ENCODE measurements around the gene OPRD1.
"Not testable (repeated sequence)": the region's sequence is repeated elsewhere in the genome, so short reads cannot be mapped to it uniquely, and the experiment has no call there.

The OPRD1 gene

DNA sequence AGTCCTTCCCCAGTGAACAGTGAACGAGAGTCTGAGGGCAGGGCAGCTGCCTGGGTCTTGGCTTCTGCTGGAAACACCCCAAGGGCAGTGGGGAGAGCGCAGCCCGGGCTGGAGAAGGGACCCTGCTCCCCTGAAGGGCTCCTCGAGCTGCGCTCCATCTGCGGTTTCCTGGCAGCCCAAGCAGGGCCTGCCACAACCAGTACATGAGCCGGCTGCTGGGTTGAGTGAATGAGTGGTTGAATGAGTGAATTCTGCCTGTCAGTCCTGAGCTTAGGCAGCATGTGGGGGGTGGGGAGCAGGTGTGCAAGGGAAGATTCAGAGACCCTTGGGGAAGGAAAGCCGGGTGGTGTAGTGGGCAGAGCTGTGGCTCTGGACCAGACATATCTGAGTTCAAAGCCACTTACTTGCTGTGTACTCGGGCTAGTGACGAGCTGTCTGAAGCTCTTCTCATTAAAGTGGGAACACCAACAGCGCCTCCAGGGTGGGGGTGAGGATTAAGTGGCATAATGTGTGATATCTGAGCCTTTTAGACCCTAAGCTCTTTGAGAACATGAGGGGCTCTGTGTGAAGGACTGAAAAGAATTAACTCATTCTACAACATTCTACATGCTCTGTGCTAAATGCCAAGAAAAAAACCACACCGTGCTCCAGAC, 3.7 kb downstream of the OPRD1 start:
- no peak overlapping the region for H3K27ac ChIP-seq (ENCODE audit: low read depth, low read length)
- H3K9me3 ChIP-seq (ENCODE audit: control insufficient read depth in 5 of 5, low read length in 5 of 5): no peaks in the 10 kb centered on the region
- peaks cover 0 to 4% (median 0%) of the 10 kb centered on the region in 5 donors for H3K4me1 ChIP-seq (ENCODE audit: control insufficient read depth in 5 of 5, insufficient read depth in 5 of 5, low read length in 5 of 5)
- no peak overlapping the region for H3K4me3 ChIP-seq (ENCODE audit: low read depth in 1 of 5, low read length in 5 of 5)
- H3K36me3 ChIP-seq (ENCODE audit: control insufficient read depth in 5 of 5, insufficient read depth in 5 of 5, low read length in 5 of 5): no peaks in the 10 kb centered on the region
- H3K27me3 ChIP-seq (ENCODE audit: control insufficient read depth in 5 of 5, insufficient read depth in 4 of 5, low read length in 5 of 5): peaks cover 41 to 72% (median 66%) of the 10 kb centered on the region in 5 donors
- no peak overlapping the region for H3K9ac ChIP-seq (ENCODE audit: low read length in 5 of 5)

DNA sequence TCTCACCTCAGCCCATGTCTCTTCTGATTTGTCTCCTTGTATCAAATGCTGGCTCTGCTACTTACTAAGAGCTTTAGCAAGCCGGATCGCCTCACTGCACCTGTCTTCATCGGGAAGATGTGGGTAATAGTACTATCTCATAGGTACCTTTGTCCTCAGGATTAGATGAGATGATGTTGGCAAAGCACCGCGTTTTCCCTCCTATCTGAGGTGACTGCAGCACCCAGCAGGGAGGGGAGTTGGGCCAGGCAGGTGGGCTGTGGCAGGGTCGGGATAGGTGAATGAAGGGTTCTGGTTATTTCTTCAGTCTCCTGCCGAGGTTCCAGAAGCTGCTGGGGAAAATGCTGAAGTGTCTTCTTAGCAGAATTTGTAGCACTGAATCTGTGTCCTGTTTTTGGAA, 5.2 kb downstream of the OPRD1 start:
- H3K9me3 ChIP-seq (ENCODE audit: control insufficient read depth in 5 of 5, low read length in 5 of 5): no peaks in the 10 kb centered on the region
- no peaks in the 10 kb centered on the region for H3K36me3 ChIP-seq (ENCODE audit: control insufficient read depth in 5 of 5, insufficient read depth in 5 of 5, low read length in 5 of 5)
- no peak overlapping the region for H3K27ac ChIP-seq (ENCODE audit: low read depth, low read length)
- H3K4me3 ChIP-seq (ENCODE audit: low read depth in 1 of 5, low read length in 5 of 5): no peak overlapping the region
- peaks cover 0 to 4% (median 0%) of the 10 kb centered on the region in 5 donors for H3K4me1 ChIP-seq (ENCODE audit: control insufficient read depth in 5 of 5, insufficient read depth in 5 of 5, low read length in 5 of 5)
- H3K27me3 ChIP-seq (ENCODE audit: control insufficient read depth in 5 of 5, insufficient read depth in 4 of 5, low read length in 5 of 5): peaks cover 29 to 60% (median 54%) of the 10 kb centered on the region in 5 donors
- H3K9ac ChIP-seq (ENCODE audit: low read length in 5 of 5): no peak overlapping the region

DNA sequence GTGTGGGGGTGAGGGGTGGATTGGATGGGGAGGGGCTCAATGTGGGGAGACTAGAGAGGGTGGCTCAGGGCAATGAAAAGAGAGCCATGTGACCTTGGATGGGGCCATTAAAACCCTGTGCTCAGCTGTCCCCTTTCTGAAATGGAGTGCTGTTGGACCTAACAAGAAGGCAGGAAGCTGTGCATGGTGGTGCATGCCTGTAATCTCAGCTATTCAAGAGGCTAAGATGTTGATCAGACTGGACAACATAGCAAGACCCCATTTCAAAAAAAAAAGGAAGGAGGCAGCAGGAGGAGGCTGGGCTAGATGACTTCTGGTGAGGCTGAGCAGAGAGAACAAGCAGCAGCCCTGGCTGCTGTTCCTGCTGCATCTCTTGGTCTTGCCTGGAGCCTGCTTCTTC, 7.0 kb downstream of the OPRD1 start:
- peaks cover 13 to 43% (median 36%) of the 10 kb centered on the region in 5 donors for H3K27me3 ChIP-seq (ENCODE audit: control insufficient read depth in 5 of 5, insufficient read depth in 4 of 5, low read length in 5 of 5)
- H3K27ac ChIP-seq (ENCODE audit: low read depth, low read length): no peak overlapping the region
- H3K4me1 ChIP-seq (ENCODE audit: control insufficient read depth in 5 of 5, insufficient read depth in 5 of 5, low read length in 5 of 5): no peaks in the 10 kb centered on the region
- H3K36me3 ChIP-seq (ENCODE audit: control insufficient read depth in 5 of 5, insufficient read depth in 5 of 5, low read length in 5 of 5): no peaks in the 10 kb centered on the region
- H3K9me3 ChIP-seq (ENCODE audit: control insufficient read depth in 5 of 5, low read length in 5 of 5): no peaks in the 10 kb centered on the region
- H3K4me3 ChIP-seq (ENCODE audit: low read depth in 1 of 5, low read length in 5 of 5): no peak overlapping the region
- no peak overlapping the region for H3K9ac ChIP-seq (ENCODE audit: low read length in 5 of 5)

DNA sequence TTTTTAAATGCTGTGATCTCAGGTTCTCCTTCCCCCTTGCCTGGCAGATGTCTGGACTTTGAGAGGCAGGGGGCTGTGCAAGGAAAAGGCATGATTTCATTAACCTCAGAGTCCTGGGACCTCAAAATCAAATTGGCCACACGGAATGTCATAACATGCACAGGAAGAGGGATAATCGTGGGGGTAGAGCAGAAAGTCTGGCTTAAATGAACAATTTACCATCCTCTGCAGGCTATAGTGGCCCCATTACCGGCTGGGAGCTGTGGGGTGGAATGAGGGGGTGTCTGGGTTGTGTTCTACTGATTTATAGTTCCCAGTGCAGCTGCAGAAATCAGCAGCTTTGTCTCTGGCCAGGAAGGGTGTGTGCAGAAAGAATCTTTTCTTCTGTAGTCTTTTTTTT, 10.8 kb downstream of the OPRD1 start:
- Histone ChIP-seq H3K27me3 (ENCODE audit: control insufficient read depth in 5 of 5, insufficient read depth in 4 of 5, low read length in 5 of 5) (peaks cover 0 to 14% (median 7%) of the 10 kb centered on the region in 5 donors), H3K36me3 (ENCODE audit: control insufficient read depth in 5 of 5, insufficient read depth in 5 of 5, low read length in 5 of 5) (no peaks in the 10 kb centered on the region), H3K4me1 (ENCODE audit: control insufficient read depth in 5 of 5, insufficient read depth in 5 of 5, low read length in 5 of 5) (no peaks in the 10 kb centered on the region), H3K9ac (ENCODE audit: low read length in 5 of 5) (no peak overlapping the region), H3K27ac (ENCODE audit: low read depth, low read length) (no peak overlapping the region), H3K4me3 (ENCODE audit: low read depth in 1 of 5, low read length in 5 of 5) (no peak overlapping the region), H3K9me3 (ENCODE audit: control insufficient read depth in 5 of 5, low read length in 5 of 5) (no peaks in the 10 kb centered on the region)

DNA sequence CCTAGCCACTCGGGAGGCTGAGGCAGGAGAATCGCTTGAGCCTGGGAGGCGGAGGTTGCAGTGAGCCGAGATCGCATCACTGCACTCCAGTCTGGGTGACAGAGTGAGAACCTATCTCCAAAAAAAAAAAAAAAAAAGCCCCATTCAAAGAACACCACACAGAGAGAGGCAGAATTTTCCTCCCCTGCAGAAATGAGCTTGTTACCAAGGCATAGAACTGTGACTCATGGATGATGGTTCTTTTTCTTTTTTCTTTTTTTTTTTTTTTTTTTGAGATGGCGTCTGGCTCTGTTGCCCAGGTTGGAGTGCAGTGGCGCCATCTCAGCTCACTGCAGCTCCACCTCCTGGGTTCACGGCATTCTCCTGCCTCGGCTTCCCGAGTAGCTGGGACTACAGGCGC, 12.1 kb downstream of the OPRD1 start:
- H3K9ac ChIP-seq (ENCODE audit: low read length in 5 of 5); H3K27ac ChIP-seq (ENCODE audit: low read depth, low read length); H3K4me1 ChIP-seq (ENCODE audit: control insufficient read depth in 5 of 5, insufficient read depth in 5 of 5, low read length in 5 of 5); H3K4me3 ChIP-seq (ENCODE audit: low read depth in 1 of 5, low read length in 5 of 5); H3K36me3 ChIP-seq (ENCODE audit: control insufficient read depth in 5 of 5, insufficient read depth in 5 of 5, low read length in 5 of 5); H3K27me3 ChIP-seq (ENCODE audit: control insufficient read depth in 5 of 5, insufficient read depth in 4 of 5, low read length in 5 of 5); H3K9me3 ChIP-seq (ENCODE audit: control insufficient read depth in 5 of 5, low read length in 5 of 5): not testable (repeated sequence)

DNA sequence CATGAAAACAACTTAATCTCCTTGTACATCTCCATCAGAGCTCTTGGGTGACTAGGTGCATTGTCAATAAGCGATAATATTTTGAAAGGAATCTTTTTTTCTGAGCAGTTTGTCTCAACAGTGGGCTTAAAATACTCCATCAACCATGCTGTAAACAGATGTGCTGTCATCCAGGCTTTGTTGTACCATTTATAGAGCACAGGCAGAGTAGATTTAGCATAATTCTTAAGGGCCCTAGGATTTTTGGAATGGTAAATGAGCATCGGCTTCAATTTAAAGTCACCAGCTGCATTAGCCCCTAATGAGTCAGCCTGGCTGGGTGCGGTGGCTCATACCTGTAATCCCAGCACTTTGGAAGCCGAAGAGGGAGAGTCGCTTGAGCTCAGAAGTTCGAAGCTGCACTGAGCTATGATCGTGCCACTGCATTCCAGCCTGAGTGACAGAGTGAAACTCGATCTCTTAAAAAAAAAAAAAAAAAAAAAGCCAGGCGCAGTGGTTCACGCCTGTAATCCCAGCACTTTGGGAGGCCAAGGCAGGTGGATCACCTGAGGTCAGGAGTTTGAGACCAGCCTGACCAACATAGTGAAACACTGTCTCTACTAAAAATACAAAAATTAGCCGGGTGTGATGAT, 16.4 kb downstream of the OPRD1 start:
- not testable (repeated sequence) for H3K27me3 ChIP-seq (ENCODE audit: control insufficient read depth in 5 of 5, insufficient read depth in 4 of 5, low read length in 5 of 5); H3K36me3 ChIP-seq (ENCODE audit: control insufficient read depth in 5 of 5, insufficient read depth in 5 of 5, low read length in 5 of 5); H3K4me3 ChIP-seq (ENCODE audit: low read depth in 1 of 5, low read length in 5 of 5); H3K9ac ChIP-seq (ENCODE audit: low read length in 5 of 5); H3K27ac ChIP-seq (ENCODE audit: low read depth, low read length); H3K4me1 ChIP-seq (ENCODE audit: control insufficient read depth in 5 of 5, insufficient read depth in 5 of 5, low read length in 5 of 5); H3K9me3 ChIP-seq (ENCODE audit: control insufficient read depth in 5 of 5, low read length in 5 of 5)

DNA sequence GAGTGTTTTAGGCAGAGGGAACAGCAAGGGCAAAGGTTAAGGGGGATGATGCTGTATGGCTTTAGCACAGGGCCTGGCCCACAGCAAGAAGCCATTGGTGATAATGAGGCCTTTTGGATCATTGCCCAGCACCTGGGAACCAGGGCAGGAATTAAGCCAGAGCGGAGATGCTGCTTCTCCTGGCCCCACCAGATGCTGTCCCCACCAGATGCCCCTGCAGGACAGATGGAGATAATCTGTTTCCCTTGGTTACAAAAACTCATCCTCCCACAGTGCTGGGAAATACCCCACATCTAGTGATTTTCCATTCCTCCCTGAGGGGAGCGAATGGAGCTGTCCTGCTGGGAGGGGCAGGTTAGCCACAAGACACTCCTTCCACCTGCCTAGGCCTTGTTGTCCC, 18.8 kb downstream of the OPRD1 start:
- H3K9ac ChIP-seq (ENCODE audit: low read length in 5 of 5): no peak overlapping the region
- H3K4me1 ChIP-seq (ENCODE audit: control insufficient read depth in 5 of 5, insufficient read depth in 5 of 5, low read length in 5 of 5): peaks cover 0 to 7% (median 0%) of the 10 kb centered on the region in 5 donors
- H3K9me3 ChIP-seq (ENCODE audit: control insufficient read depth in 5 of 5, low read length in 5 of 5): no peaks in the 10 kb centered on the region
- H3K27ac ChIP-seq (ENCODE audit: low read depth, low read length): no peak overlapping the region
- no peaks in the 10 kb centered on the region for H3K36me3 ChIP-seq (ENCODE audit: control insufficient read depth in 5 of 5, insufficient read depth in 5 of 5, low read length in 5 of 5)
- no peak overlapping the region for H3K4me3 ChIP-seq (ENCODE audit: low read depth in 1 of 5, low read length in 5 of 5)
- H3K27me3 ChIP-seq (ENCODE audit: control insufficient read depth in 5 of 5, insufficient read depth in 4 of 5, low read length in 5 of 5): peaks cover 0 to under 1% (median 0%) of the 10 kb centered on the region in 5 donors

DNA sequence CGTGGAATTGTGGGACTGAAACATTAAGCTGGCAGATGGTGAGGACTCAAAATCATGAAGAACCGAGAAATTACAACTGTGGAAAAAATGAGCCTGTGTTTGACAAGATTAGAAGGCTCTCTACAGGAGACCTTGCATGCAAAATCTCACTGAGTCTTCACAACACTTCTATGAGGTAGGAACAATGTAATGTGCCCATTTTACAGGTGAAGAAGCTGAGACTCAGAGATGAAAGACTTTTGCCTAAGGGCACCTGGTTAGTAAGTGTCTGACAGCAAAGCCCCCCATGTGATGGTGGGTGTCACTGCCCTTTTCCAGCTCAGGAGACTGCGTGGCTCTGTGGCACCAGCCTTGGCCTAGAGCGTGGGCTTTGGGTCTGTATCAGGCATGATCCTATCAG, 21.0 kb downstream of the OPRD1 start:
- no peaks in the 10 kb centered on the region for H3K36me3 ChIP-seq (ENCODE audit: control insufficient read depth in 5 of 5, insufficient read depth in 5 of 5, low read length in 5 of 5)
- no peaks in the 10 kb centered on the region for H3K27me3 ChIP-seq (ENCODE audit: control insufficient read depth in 5 of 5, insufficient read depth in 4 of 5, low read length in 5 of 5)
- peaks cover 0 to 7% (median 0%) of the 10 kb centered on the region in 5 donors for H3K4me1 ChIP-seq (ENCODE audit: control insufficient read depth in 5 of 5, insufficient read depth in 5 of 5, low read length in 5 of 5)
- H3K9ac ChIP-seq (ENCODE audit: low read length in 5 of 5): no peak overlapping the region
- no peaks in the 10 kb centered on the region for H3K9me3 ChIP-seq (ENCODE audit: control insufficient read depth in 5 of 5, low read length in 5 of 5)
- no peak overlapping the region for H3K4me3 ChIP-seq (ENCODE audit: low read depth in 1 of 5, low read length in 5 of 5)
- no peak overlapping the region for H3K27ac ChIP-seq (ENCODE audit: low read depth, low read length)

DNA sequence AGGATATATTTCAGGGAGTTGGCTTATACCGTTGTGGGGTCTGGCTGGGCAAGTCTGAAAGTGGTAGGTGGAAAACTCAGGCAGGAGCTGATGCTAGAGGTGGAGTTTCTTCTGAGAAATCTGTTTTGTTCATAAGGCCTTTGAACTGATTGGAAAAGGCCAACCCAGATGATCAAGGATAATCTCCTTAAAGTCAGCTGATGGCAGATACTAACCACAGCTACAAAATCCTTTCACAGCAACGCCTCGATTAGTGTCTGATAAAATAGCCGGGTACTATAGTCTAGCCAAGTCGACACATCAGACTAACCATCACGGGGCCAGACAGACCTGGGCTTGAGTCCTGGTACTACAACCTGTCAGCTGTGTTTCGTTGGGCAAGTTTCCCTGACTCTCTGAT, 21.4 kb downstream of the OPRD1 start:
- no peak overlapping the region for H3K27ac ChIP-seq (ENCODE audit: low read depth, low read length)
- peaks cover 0 to 7% (median 0%) of the 10 kb centered on the region in 5 donors for H3K4me1 ChIP-seq (ENCODE audit: control insufficient read depth in 5 of 5, insufficient read depth in 5 of 5, low read length in 5 of 5)
- H3K36me3 ChIP-seq (ENCODE audit: control insufficient read depth in 5 of 5, insufficient read depth in 5 of 5, low read length in 5 of 5): no peaks in the 10 kb centered on the region
- H3K9ac ChIP-seq (ENCODE audit: low read length in 5 of 5): no peak overlapping the region
- H3K4me3 ChIP-seq (ENCODE audit: low read depth in 1 of 5, low read length in 5 of 5): no peak overlapping the region
- no peaks in the 10 kb centered on the region for H3K27me3 ChIP-seq (ENCODE audit: control insufficient read depth in 5 of 5, insufficient read depth in 4 of 5, low read length in 5 of 5)
- H3K9me3 ChIP-seq (ENCODE audit: control insufficient read depth in 5 of 5, low read length in 5 of 5): no peaks in the 10 kb centered on the region

DNA sequence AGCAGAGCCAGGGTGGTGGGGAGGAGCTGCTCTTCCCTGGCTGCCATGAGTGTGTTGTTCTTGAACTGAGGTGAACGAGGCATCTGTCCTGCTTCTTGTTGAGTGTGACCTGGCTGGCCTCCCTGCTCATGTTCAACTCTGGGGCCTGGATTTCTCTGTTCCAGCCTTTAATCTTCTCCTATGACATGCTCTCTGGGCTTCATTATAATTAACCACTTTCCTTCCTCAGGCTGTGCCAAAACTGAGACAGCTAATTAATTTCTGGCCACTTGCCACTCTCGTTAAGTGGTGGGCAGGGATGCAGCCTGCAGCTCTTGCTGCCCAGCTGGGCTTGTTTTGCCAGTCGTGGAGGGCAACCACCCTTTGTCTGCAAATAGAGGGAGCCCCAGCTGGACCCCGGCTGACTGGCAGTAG, 23.3 kb downstream of the OPRD1 start:
- H3K9ac ChIP-seq (ENCODE audit: low read length in 5 of 5): no peak overlapping the region
- H3K27ac ChIP-seq (ENCODE audit: low read depth, low read length): no peak overlapping the region
- peaks cover 0 to 7% (median 0%) of the 10 kb centered on the region in 5 donors for H3K4me1 ChIP-seq (ENCODE audit: control insufficient read depth in 5 of 5, insufficient read depth in 5 of 5, low read length in 5 of 5)
- no peaks in the 10 kb centered on the region for H3K9me3 ChIP-seq (ENCODE audit: control insufficient read depth in 5 of 5, low read length in 5 of 5)
- H3K4me3 ChIP-seq (ENCODE audit: low read depth in 1 of 5, low read length in 5 of 5): no peak overlapping the region
- no peaks in the 10 kb centered on the region for H3K27me3 ChIP-seq (ENCODE audit: control insufficient read depth in 5 of 5, insufficient read depth in 4 of 5, low read length in 5 of 5)
- no peaks in the 10 kb centered on the region for H3K36me3 ChIP-seq (ENCODE audit: control insufficient read depth in 5 of 5, insufficient read depth in 5 of 5, low read length in 5 of 5)
